GM18511 (cell line): Measurements from ENCODE around the gene FAM168A.

Experiments
- ATAC-seq: cut with Tn5 transposase; IDR thresholded peaks from one replicate; pipeline ENCODE4 v1.9.1; 2021; ENCODE audit warnings: mild to moderate bottlenecking, moderate library complexity; ENCODE audit not compliant: unreplicated experiment

The FAM168A gene

GRCh38 chr11:73404506-73405145 is 193.3 kb downstream of the FAM168A start:
- ATAC-seq: no peak

GRCh38 chr11:73404048-73404447 is 193.9 kb downstream of the FAM168A start:
- ATAC-seq: no peak

- ATAC-seq: no peak
Measured at GRCh38 chr11:73403541-73403940, 194.4 kb downstream of the FAM168A start.

- ATAC-seq: no peak
Measured at GRCh38 chr11:73402834-73403185, 195.1 kb downstream of the FAM168A start.

- ATAC-seq: no peak
Measured at GRCh38 chr11:73401924-73402833, 195.7 kb downstream of the FAM168A start.

- no peak for ATAC-seq
Measured at GRCh38 chr11:73401217-73401923, 196.5 kb downstream of the FAM168A start.

GRCh38 chr11:73400293-73400692 is 197.6 kb downstream of the FAM168A start:
- ATAC-seq: no peak

GRCh38 chr11:73399636-73400035 is 198.3 kb downstream of the FAM168A start:
- no peak for ATAC-seq

- no peak for ATAC-seq
Measured at GRCh38 chr11:73399159-73399590, 198.7 kb downstream of the FAM168A start.

- ATAC-seq: no peak
Measured at GRCh38 chr11:73398721-73399120, 199.2 kb downstream of the FAM168A start.

GRCh38 chr11:73398132-73398526 is 199.8 kb downstream of the FAM168A start:
- no peak for ATAC-seq

- no peak for ATAC-seq
Measured at GRCh38 chr11:73397468-73398131, 200.3 kb downstream of the FAM168A start.

- no peak for ATAC-seq
Measured at GRCh38 chr11:73396985-73397384, 200.9 kb downstream of the FAM168A start.

GRCh38 chr11:73396251-73396930 is 201.5 kb downstream of the FAM168A start:
- no peak for ATAC-seq

GRCh38 chr11:73395297-73396208 is 202.4 kb downstream of the FAM168A start:
- ATAC-seq: no peak

GRCh38 chr11:73394416-73395296 is 203.3 kb downstream of the FAM168A start:
- ATAC-seq: no peak

GRCh38 chr11:73393479-73394415 is 204.2 kb downstream of the FAM168A start:
- ATAC-seq: no peak
